ENCODE results near the gene NCAM1. TPM values are rescaled to one million over a fixed set of nuclear protein-coding genes. Genes with fewer than 3 reads are reported as not detected.
A peak's percentile ranks its signal among the peaks of the same experiment; 100 is the strongest.

Gene NCAM1
- total RNA-seq, 1 donor from 2014 or later = 84.7 TPM

- ATAC-seq (no peak), DNase-seq (ENCODE audit: low spot score) (no peak)
- intact Hi-C loops (cut with DNase I) = no loop called here
Observed at GRCh38 chr11:113151521-113151920, 190.3 kb downstream of the NCAM1 start.

- ATAC-seq = no peak
- DNase-seq (ENCODE audit: low spot score) = no peak
- intact Hi-C loops (cut with DNase I) = no loop called here
Observed at GRCh38 chr11:113152500-113152899, 191.3 kb downstream of the NCAM1 start.

- intact Hi-C loops (cut with DNase I) = no loop called here
- DNase-seq (ENCODE audit: low spot score) = no peak
- ATAC-seq = peak; percentile 26
Observed at GRCh38 chr11:113153847-113154246, 192.6 kb downstream of the NCAM1 start.

- intact Hi-C loops (cut with DNase I) = no loop called here
- ATAC-seq (no peak), DNase-seq (ENCODE audit: low spot score) (no peak)
Observed at GRCh38 chr11:113159988-113160807, 199.0 kb downstream of the NCAM1 start.

- ATAC-seq (no peak), DNase-seq (ENCODE audit: low spot score) (no peak)
- intact Hi-C loops (cut with DNase I) = no loop called here
Observed at GRCh38 chr11:113160808-113161124, 199.5 kb downstream of the NCAM1 start.

GRCh38 chr11:113161711-113162591 is 200.7 kb downstream of the NCAM1 start:
- ATAC-seq (peak; percentile 33), DNase-seq (ENCODE audit: low spot score) (no peak)
- intact Hi-C loops (cut with DNase I) = no loop called here

- DNase-seq (ENCODE audit: low spot score) (peak; percentile 68), ATAC-seq (peak; percentile 90)
- intact Hi-C loops (cut with DNase I) = no loop called here
Observed at GRCh38 chr11:113162592-113162962, 201.4 kb downstream of the NCAM1 start.

- ATAC-seq (peak; percentile 89), DNase-seq (ENCODE audit: low spot score) (peak; percentile 63)
- intact Hi-C loops (cut with DNase I) = no loop called here
Observed at GRCh38 chr11:113163291-113164030, 202.2 kb downstream of the NCAM1 start.

DNA sequence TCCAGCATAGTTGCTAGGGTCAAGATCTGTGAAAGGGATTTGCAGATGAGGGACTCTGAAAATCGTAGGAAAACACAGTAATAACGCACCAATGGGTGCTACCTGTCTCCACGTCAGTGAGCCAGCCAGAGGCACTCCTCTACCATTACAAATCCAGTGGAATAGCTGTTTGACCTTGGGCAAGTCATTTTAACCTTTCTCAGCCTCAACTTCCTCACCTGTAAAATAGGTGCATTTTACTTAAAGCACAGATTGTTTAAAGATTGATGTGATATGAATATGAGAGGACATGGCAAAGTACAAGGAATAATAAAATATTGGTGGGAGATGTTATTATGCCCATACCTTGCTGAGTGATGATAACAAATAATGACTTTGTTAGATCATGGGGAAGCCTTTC is 205.1 kb downstream of the NCAM1 start:
- intact Hi-C loops (cut with DNase I) = no loop called here
- ATAC-seq = no peak
- DNase-seq (ENCODE audit: low spot score) = no peak

DNA sequence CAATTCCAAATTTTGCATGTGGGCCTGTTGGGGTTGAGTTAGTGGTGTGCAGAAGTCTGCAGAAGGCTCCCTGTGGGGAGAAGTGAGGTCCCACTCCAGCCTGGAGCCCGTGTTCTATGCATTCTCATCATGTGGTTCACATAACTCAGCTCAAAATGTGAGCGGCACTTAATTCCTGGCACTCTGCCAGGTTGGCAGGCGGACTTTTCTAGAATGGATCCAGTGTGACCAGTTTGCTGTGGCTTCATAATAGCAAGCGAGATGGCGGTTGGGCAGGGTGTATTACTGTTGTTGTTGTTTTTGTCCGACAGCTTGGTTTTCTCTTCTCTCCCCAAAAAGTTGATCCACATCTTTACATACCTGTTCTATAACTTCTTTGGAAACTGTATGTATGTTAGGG is 206.4 kb downstream of the NCAM1 start:
- intact Hi-C loops (cut with DNase I) = no loop called here
- no peak for ATAC-seq
- DNase-seq (ENCODE audit: low spot score) = peak; percentile 66

DNA sequence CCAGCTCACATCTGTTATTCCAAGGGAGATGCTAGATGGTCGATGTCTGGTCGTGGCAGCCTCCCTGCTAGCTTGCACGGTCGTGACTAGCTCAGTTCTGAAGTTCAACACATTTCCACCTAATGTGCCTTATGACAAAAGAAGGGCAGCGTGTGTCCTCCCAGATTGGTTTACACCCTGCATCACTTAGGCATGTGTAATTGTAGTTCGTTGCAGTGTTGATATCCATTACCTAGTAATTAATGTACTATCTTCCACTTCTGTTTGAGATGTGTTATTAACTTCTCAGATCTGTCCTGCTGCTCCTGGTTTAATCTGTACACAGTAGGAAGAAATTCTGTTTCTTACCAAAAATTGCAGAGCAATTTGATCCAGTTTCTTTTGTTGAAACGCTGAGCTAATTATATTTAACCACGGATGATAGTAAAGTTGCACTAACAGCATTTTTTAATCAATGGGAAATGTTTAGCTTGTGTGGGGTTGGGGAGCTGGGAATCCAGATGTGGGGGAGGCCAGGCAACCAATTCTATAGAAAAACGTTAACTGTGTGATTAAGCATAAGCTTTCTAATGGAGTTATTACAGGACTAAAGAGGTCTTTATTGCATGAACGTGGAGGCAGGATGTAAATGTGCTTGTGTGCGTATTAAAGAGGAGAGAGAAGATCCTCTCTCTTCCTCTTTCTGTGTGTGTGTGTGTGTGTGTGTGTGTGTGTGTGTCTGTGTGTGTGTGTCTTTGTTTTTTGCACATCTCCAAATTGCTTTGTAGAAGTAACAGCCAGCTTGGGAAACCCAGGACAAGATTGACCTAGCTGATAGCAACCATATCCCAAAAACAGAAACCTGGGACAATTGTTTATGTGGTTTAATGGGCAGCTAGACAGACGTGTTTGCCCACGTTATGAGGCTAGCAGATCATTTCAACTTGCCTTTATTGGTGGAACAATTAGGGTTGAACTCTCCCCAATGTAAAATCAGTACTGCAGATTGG is 207.4 kb downstream of the NCAM1 start:
- intact Hi-C loops (cut with DNase I) = no loop called here
- DNase-seq (ENCODE audit: low spot score) = no peak

GRCh38 chr11:113172382-113172951 is 211.2 kb downstream of the NCAM1 start:
- intact Hi-C loops (cut with DNase I) = no loop called here
- ATAC-seq = no peak
- DNase-seq (ENCODE audit: low spot score) = no peak

More for the DNA sequence above, 207.4 kb downstream of the NCAM1 start:
- ATAC-seq = no peak

DNA sequence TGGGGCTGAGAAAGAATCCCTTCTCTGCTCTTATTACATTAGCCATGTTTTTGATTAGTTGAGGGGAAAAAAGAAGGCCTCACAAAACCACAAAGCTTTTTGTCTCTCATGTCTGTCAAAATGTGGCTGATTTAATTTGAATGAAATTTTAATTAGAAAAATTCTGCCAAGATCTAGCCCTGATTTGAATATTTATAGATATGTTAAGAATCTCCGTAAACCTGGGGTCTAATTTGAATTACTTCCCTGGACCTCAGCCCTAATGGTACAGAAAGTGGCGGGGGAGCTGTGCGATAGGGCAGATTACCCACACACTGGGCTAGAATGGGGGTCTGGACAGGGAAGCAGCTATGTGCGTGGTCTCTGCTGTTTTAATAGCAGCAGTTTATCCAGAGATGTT is 211.9 kb downstream of the NCAM1 start:
- ATAC-seq (no peak), DNase-seq (ENCODE audit: low spot score) (no peak)
- intact Hi-C loops (cut with DNase I) = no loop called here

GRCh38 chr11:113174882-113175281 is 213.7 kb downstream of the NCAM1 start:
- DNase-seq (ENCODE audit: low spot score) (no peak), ATAC-seq (no peak)
- intact Hi-C loops (cut with DNase I) = no loop called here

DNA sequence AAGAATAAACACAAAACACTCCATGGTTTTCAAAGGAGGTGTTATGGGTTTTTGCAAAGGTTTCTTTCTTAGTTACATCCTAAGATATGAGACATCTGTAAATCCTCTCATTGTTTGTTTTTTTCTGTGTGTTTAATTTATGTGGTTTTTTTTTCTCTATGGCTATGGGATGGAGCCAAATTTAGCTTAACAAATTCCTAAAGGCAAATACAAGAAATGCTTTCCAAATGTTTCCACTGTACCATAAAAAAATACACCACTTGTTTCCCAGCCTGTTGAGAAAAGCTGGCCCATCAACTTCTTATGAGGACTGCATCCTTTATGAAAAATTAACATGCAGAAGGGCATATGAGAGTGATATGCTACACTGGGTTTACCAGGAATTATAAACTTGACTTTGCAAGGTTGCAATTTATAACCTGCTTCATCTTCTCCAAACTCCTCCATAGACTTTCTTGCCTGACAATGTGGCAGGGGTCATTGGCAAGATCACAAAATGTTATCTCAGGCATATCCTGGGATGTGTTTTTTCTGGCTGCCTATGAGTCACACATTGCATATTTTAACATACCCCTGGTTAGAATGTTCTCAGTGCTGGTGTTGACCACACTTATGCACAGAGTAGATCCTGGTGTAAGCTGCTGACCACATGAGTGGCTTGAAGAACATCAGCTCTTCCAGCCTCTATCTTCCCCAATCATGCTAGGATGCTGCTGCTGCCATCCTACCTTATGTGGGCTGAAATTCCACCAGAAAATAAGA is 215.6 kb downstream of the NCAM1 start:
- DNase-seq (ENCODE audit: low spot score) = no peak
- ATAC-seq = no peak
- intact Hi-C loops (cut with DNase I) = no loop called here

- ATAC-seq (no peak), DNase-seq (ENCODE audit: low spot score) (no peak)
- intact Hi-C loops (cut with DNase I) = no loop called here
Observed at GRCh38 chr11:113177671-113178070, 216.5 kb downstream of the NCAM1 start.

GRCh38 chr11:113178381-113179070 is 217.3 kb downstream of the NCAM1 start:
- intact Hi-C loops (cut with DNase I) = no loop called here
- DNase-seq (ENCODE audit: low spot score) = no peak
- ATAC-seq = no peak
